Naive thymus-derived CD4-positive, alpha-beta T cell (primary cell): ENCODE data around the gene SPARC. TPM values are rescaled to one million over a fixed set of nuclear protein-coding genes. Genes with fewer than 3 reads are reported as not detected.

Experiments used
- ATAC-seq: fragments of 150-1000 bp; cut with Tn5 transposase; 2 replicates; pipeline ENCODE4 v1.10.0; 2021; ENCODE audit warnings: mild to moderate bottlenecking, moderate library complexity
- CTCF ChIA-PET: fragments of 350-600 bp; sonication (Branson Sonifier 250); formaldehyde crosslinking; loops from one replicate; lab custom pipeline; 2021; ENCODE audit warnings: antibody characterized with exemption; lab: Charles Lee
- POLR2A ChIA-PET: fragments of 350-600 bp; sonication (Branson Sonifier 250); formaldehyde crosslinking; loops from one replicate; lab custom pipeline; 2021; ENCODE audit warnings: antibody characterized with exemption, inconsistent platforms; lab: Charles Lee
- DNase-seq, 9 donors: peaks; one replicate each; pipeline versions ENCODE4 v3.0.0 to v3.0.0-alpha.2; 2020 to 2022; ENCODE audit warnings: mixed read lengths in 1 of 9
- H3K27ac ChIP-seq: one replicate; pipeline ENCODE4 v1.7.0; 2013; ENCODE audit warnings: mild to moderate bottlenecking, low read depth, low read length, moderate library complexity
- H3K27me3 ChIP-seq, 2 donors: one replicate each; pipeline ENCODE4 v1.7.0; 2013; ENCODE audit warnings: low read length in 2 of 2, mild to moderate bottlenecking in 2 of 2, moderate library complexity in 2 of 2; ENCODE audit not compliant: control insufficient read depth in 2 of 2, insufficient read depth in 2 of 2
- H3K36me3 ChIP-seq, 3 experiments: 1 replicate in 2 of 3; 2 replicates in 1 of 3; pipeline ENCODE4 v1.7.0; 2013; ENCODE audit warnings: low read length in 3 of 3, mild to moderate bottlenecking in 3 of 3, moderate library complexity in 1 of 3; ENCODE audit not compliant: insufficient read depth in 3 of 3, control insufficient read depth in 2 of 3
- H3K4me1 ChIP-seq, 2 donors: one replicate each; pipeline ENCODE4 v1.7.0; 2013; ENCODE audit warnings: low read length in 2 of 2, mild to moderate bottlenecking in 2 of 2, moderate library complexity in 1 of 2; ENCODE audit not compliant: control insufficient read depth in 2 of 2, insufficient read depth in 2 of 2
- H3K4me3 ChIP-seq: 2 replicates; pipeline ENCODE4 v1.7.0; 2013; ENCODE audit warnings: mild to moderate bottlenecking, low read length
- H3K9me3 ChIP-seq, 3 experiments: 1 replicate in 2 of 3; 2 replicates in 1 of 3; pipeline ENCODE4 v1.7.0; 2013; ENCODE audit warnings: low read length in 3 of 3; ENCODE audit not compliant: control insufficient read depth in 2 of 3
- H3K27ac Mint-ChIP-seq, 9 donors: one replicate each; pipeline ENCODE4 v1.8.0; 2020 to 2022; ENCODE audit warnings: mixed read lengths in 9 of 9, mild to moderate bottlenecking in 8 of 9, moderate library complexity in 5 of 9, inconsistent platforms in 2 of 9
- H3K27me3 Mint-ChIP-seq, 5 donors: one replicate each; pipeline ENCODE4 v1.8.0; 2021 to 2022; ENCODE audit warnings: mixed read lengths in 5 of 5, mild to moderate bottlenecking in 1 of 5
- H3K36me3 Mint-ChIP-seq, 5 donors: one replicate each; pipeline ENCODE4 v1.8.0; 2020 to 2022; ENCODE audit warnings: mixed read lengths in 5 of 5, mild to moderate bottlenecking in 3 of 5, inconsistent platforms in 1 of 5
- H3K4me1 Mint-ChIP-seq, 7 donors: one replicate each; pipeline ENCODE4 v1.8.0; 2020 to 2022; ENCODE audit warnings: mixed read lengths in 7 of 7, mild to moderate bottlenecking in 3 of 7, inconsistent platforms in 1 of 7
- H3K4me3 Mint-ChIP-seq, 10 donors: one replicate each; pipeline ENCODE4 v1.8.0; 2020 to 2022; ENCODE audit warnings: mild to moderate bottlenecking in 10 of 10, mixed read lengths in 10 of 10, moderate library complexity in 6 of 10, inconsistent platforms in 2 of 10
- H3K9me3 Mint-ChIP-seq, 11 donors: one replicate each; pipeline ENCODE4 v1.8.0; 2020 to 2022; ENCODE audit warnings: mixed read lengths in 11 of 11, mild to moderate bottlenecking in 4 of 11, inconsistent platforms in 1 of 11, moderate library complexity in 1 of 11
- intact Hi-C, 2 donors: fragments of 100-400 bp; cut with micrococcal nuclease; formaldehyde crosslinking; loops; one replicate each; pipeline ENCODE4 v1.15.1; 2023
- polyA plus RNA-seq, 2 donors: library from polyadenylated mRNA; unstranded; fragments of 300-500 nt; fragmentation: Illumina TruSeq; gene quantifications; one replicate each; pipeline ENCODE4 v1.2.3, GENCODE V29; 2021
- total RNA-seq, 6 experiments: library from RNA in 5 of 6; stranded (reverse) in 5 of 6; gene quantifications; 1 replicate in 5 of 6; 2 replicates in 1 of 6; pipeline ENCODE4 v1.2.3 and lab custom pipeline; 2021 to 2026

Gene SPARC
- total and polyA plus RNA-seq, 7 experiments from 2014 or later, result 0.30 to 14.5 (median 0.62) TPM; not detected in 2

- ATAC-seq (no peak), DNase-seq (no peak)
- H3K27me3 ChIP-seq, result no peaks in the 10 kb centered on the region
- Mint-ChIP-seq H3K4me1 (peaks cover 4 to 56% (median 45%) of the 10 kb centered on the region in 7 donors), H3K27ac (peak overlapping the region in 1 of 9 donors; percentile 8), H3K4me3 (no peak overlapping the region), H3K27me3 (peaks cover 0 to 15% (median 4%) of the 10 kb centered on the region in 5 donors), H3K36me3 (no peaks in the 10 kb centered on the region), H3K9me3 (peaks cover 0 to 2% (median 0%) of the 10 kb centered on the region in 11 donors)
- no peak overlapping the region for H3K4me3 ChIP-seq
- H3K4me1 ChIP-seq, result peaks cover 19 to 38% of the 10 kb centered on the region in 2 donors
- intact Hi-C loops, result no loop called here
- no peaks in the 10 kb centered on the region for H3K36me3 ChIP-seq
- no peak overlapping the region for H3K27ac ChIP-seq
- no peaks in the 10 kb centered on the region for H3K9me3 ChIP-seq
- ChIA-PET POLR2A (no interaction called here), CTCF (interaction anchor here (0.5 to 1.5 kb wide), 2 partner anchors 40 to 42 kb away, joined by 6 read pairs; no protein-coding TSS in a partner anchor)
Observed at GRCh38 chr5:151617383-151617840, 69.3 kb downstream of the SPARC start.

- no peak for DNase-seq
Observed at GRCh38 chr5:151615431-151615830, 71.3 kb downstream of the SPARC start.

GRCh38 chr5:151614565-151614964 lies 72.2 kb downstream of the SPARC start:
- Histone ChIP-seq H3K27me3 (no peaks in the 10 kb centered on the region), H3K36me3 (no peaks in the 10 kb centered on the region), H3K4me1 (peaks cover 19 to 49% of the 10 kb centered on the region in 2 donors), H3K9me3 (no peaks in the 10 kb centered on the region), H3K27ac (no peak overlapping the region), H3K4me3 (no peak overlapping the region)
- intact Hi-C loops, result no loop called here
- no peak for DNase-seq
- H3K9me3 Mint-ChIP-seq, result peaks cover 0 to 3% (median 0%) of the 10 kb centered on the region in 11 donors
- no peak for ATAC-seq
- peak overlapping the region in 6 of 9 donors; percentile 2 to 98 (median 87) for H3K27ac Mint-ChIP-seq
- ChIA-PET POLR2A (no interaction called here), CTCF (interaction anchor here (2.7 kb wide), 1 partner anchor 37 kb away, joined by 10 read pairs; no protein-coding TSS in a partner anchor)
- H3K36me3 Mint-ChIP-seq, result no peaks in the 10 kb centered on the region
- peak overlapping the region in 4 of 10 donors; percentile 13 to 93 (median 48) for H3K4me3 Mint-ChIP-seq
- peaks cover 0 to 8% (median 3%) of the 10 kb centered on the region in 5 donors for H3K27me3 Mint-ChIP-seq
- peaks cover 4 to 73% (median 58%) of the 10 kb centered on the region in 7 donors for H3K4me1 Mint-ChIP-seq

More at GRCh38 chr5:151615431-151615830, 71.3 kb downstream of the SPARC start:
- ChIA-PET CTCF (interaction anchor here (2.7 kb wide), 1 partner anchor 36 kb away, joined by 10 read pairs; no protein-coding TSS in a partner anchor), POLR2A (no interaction called here)
- Mint-ChIP-seq H3K4me1 (peaks cover 4 to 68% (median 52%) of the 10 kb centered on the region in 7 donors), H3K36me3 (no peaks in the 10 kb centered on the region), H3K9me3 (peaks cover 0 to 3% (median 0%) of the 10 kb centered on the region in 11 donors), H3K27me3 (peaks cover 0 to 6% (median 3%) of the 10 kb centered on the region in 5 donors), H3K4me3 (peak overlapping the region in 5 of 10 donors; percentile 2 to 93 (median 50)), H3K27ac (peak overlapping the region in 6 of 9 donors; percentile 11 to 94 (median 80))
- Histone ChIP-seq H3K27ac (no peak overlapping the region), H3K4me3 (no peak overlapping the region), H3K36me3 (no peaks in the 10 kb centered on the region), H3K4me1 (peaks cover 19 to 49% of the 10 kb centered on the region in 2 donors), H3K27me3 (no peaks in the 10 kb centered on the region), H3K9me3 (no peaks in the 10 kb centered on the region)
- ATAC-seq, result no peak
- intact Hi-C loops, result no loop called here

DNA sequence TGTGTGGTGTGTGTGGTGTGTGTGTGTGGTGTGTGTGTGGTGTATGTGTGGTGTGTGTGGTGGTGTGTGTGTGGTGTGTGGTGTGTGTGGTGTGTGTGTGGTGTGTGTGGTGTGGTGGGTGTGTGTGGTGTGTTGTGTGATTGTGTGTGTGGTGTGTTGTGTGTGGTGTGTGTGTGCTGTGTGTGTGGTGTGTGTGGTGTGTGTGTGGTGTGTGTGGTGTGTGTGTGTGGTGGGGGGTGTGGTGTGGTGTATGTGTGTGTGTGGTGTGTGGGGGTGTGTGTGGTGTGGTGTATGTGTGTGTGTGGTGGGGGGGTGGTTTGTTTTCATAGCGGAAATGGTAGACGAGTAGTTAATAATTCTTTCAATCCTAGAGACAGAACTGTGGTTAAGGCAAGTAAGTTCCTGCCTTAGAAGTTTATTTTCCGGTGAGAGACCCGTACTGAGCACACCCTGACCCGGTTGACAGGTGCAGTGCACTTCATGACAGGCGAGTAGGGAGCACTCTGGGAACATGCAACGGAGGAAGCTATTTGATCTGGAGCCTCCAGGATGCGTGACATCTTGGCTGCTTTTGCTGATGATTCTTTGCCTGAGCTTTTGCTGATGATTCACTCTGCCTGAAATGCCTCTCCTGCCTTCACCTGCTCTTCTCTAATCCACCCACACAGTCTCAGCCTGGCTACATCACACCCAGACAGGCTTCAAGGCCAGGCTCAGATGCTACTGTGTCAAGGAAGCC lies 73.9 kb downstream of the SPARC start:
- Histone ChIP-seq H3K27me3 (no peaks in the 10 kb centered on the region), H3K27ac (peak overlapping the region; percentile 57), H3K4me1 (peaks cover 19 to 49% of the 10 kb centered on the region in 2 donors), H3K9me3 (no peaks in the 10 kb centered on the region), H3K36me3 (no peaks in the 10 kb centered on the region), H3K4me3 (peak overlapping the region; percentile 37)
- POLR2A ChIA-PET, result interaction anchor here (0.8 to 1.3 kb wide), 2 partner anchors 11 to 159 kb away, joined by 3 to 4 read pairs; partner anchors contain the start of gene G3BP1
- Mint-ChIP-seq H3K27ac (peak overlapping the region in 7 of 9 donors; percentile 71 to 98 (median 87)), H3K9me3 (peaks cover 0 to 3% (median 0%) of the 10 kb centered on the region in 11 donors), H3K36me3 (no peaks in the 10 kb centered on the region), H3K4me1 (peaks cover 4 to 73% (median 58%) of the 10 kb centered on the region in 7 donors), H3K27me3 (peaks cover 0 to 8% (median 3%) of the 10 kb centered on the region in 5 donors), H3K4me3 (peak overlapping the region in 8 of 10 donors; percentile 59 to 93 (median 78))
- CTCF ChIA-PET, result interaction anchor here (2.7 kb wide), 1 partner anchor 39 kb away, joined by 10 read pairs; no protein-coding TSS in a partner anchor
- intact Hi-C loops, result loop anchor here in 1 of 2 donors (1.0 kb wide), 2 partner anchors 39 to 158 kb away; partner anchors contain the start of gene G3BP1
- DNase-seq, result peak in 6 of 9 donors; percentile 52 to 81 (median 60)
- peak; percentile 75 for ATAC-seq

- Histone ChIP-seq H3K9me3 (no peaks in the 10 kb centered on the region), H3K4me1 (peaks cover 19 to 49% of the 10 kb centered on the region in 2 donors), H3K36me3 (no peaks in the 10 kb centered on the region), H3K4me3 (no peak overlapping the region), H3K27me3 (no peaks in the 10 kb centered on the region), H3K27ac (no peak overlapping the region)
- ATAC-seq (no peak), DNase-seq (no peak)
- Mint-ChIP-seq H3K4me3 (peak overlapping the region in 1 of 10 donors; percentile 93), H3K9me3 (peaks cover 0 to 3% (median 0%) of the 10 kb centered on the region in 11 donors), H3K36me3 (no peaks in the 10 kb centered on the region), H3K4me1 (peaks cover 4 to 59% (median 43%) of the 10 kb centered on the region in 7 donors), H3K27me3 (peaks cover 0 to 5% (median 0%) of the 10 kb centered on the region in 5 donors), H3K27ac (peak overlapping the region in 3 of 9 donors; percentile 66 to 93 (median 81))
- POLR2A ChIA-PET, result no interaction called here
- intact Hi-C loops, result no loop called here
- CTCF ChIA-PET, result no interaction called here
Observed at GRCh38 chr5:151611127-151611775, 75.5 kb downstream of the SPARC start.
